GM21723 (cell line): ENCODE results near the gene OAS2.

Source experiments
- ATAC-seq: cut with Tn5 transposase; IDR thresholded peaks from one replicate; pipeline ENCODE4 v1.9.1; 2021; ENCODE audit warnings: mild to moderate bottlenecking, moderate library complexity; ENCODE audit not compliant: unreplicated experiment

Gene OAS2

GRCh38 chr12:113016796-113017195 is 38.5 kb downstream of the OAS2 start:
- no peak for ATAC-seq

GRCh38 chr12:113019025-113019424 is 40.7 kb downstream of the OAS2 start:
- ATAC-seq, result no peak

GRCh38 chr12:113021500-113021899 is 43.2 kb downstream of the OAS2 start:
- no peak for ATAC-seq

- no peak for ATAC-seq
These were observed 44.4 kb downstream of the OAS2 start for GRCh38 chr12:113022563-113023297.

GRCh38 chr12:113027726-113028125 is 49.4 kb downstream of the OAS2 start:
- ATAC-seq, result no peak

GRCh38 chr12:113030875-113031525 is 52.7 kb downstream of the OAS2 start:
- ATAC-seq, result no peak

- no peak for ATAC-seq
These were observed 61.7 kb downstream of the OAS2 start for GRCh38 chr12:113039911-113040445.

- ATAC-seq, result no peak
These were observed 62.4 kb downstream of the OAS2 start for GRCh38 chr12:113040722-113041171.

- no peak for ATAC-seq
These were observed 63.2 kb downstream of the OAS2 start for GRCh38 chr12:113041560-113041959.

GRCh38 chr12:113043240-113043639 is 64.9 kb downstream of the OAS2 start:
- ATAC-seq, result no peak

GRCh38 chr12:113044516-113044915 is 66.2 kb downstream of the OAS2 start:
- ATAC-seq, result no peak

- ATAC-seq, result no peak
These were observed 70.4 kb downstream of the OAS2 start for GRCh38 chr12:113048716-113049127.

- no peak for ATAC-seq
These were observed 71.8 kb downstream of the OAS2 start for GRCh38 chr12:113049976-113050742.

GRCh38 chr12:113050795-113051194 is 72.5 kb downstream of the OAS2 start:
- ATAC-seq, result no peak

GRCh38 chr12:113051759-113052158 is 73.4 kb downstream of the OAS2 start:
- ATAC-seq, result no peak

- ATAC-seq, result no peak
These were observed 74.0 kb downstream of the OAS2 start for GRCh38 chr12:113052326-113052725.

- no peak for ATAC-seq
These were observed 76.7 kb downstream of the OAS2 start for GRCh38 chr12:113054948-113055486.

GRCh38 chr12:113055594-113056380 is 77.5 kb downstream of the OAS2 start:
- ATAC-seq, result no peak

GRCh38 chr12:113056381-113056630 is 78.0 kb downstream of the OAS2 start:
- no peak for ATAC-seq

GRCh38 chr12:113056631-113057488 is 78.5 kb downstream of the OAS2 start, which contains the start of gene DTX1:
TSS of gene DTX1 (plus strand) at chr12:113056730. CDS start at chr12:113058193, 1,463 bp downstream.
- no peak for ATAC-seq
